UCSD-AML1 (cell line): Measurements from ENCODE around the gene ELANE.
"Not testable (repeated sequence)": the region's sequence is repeated elsewhere in the genome, so short reads cannot be mapped to it uniquely, and the experiment has no call there.

Experiments used
- DNase-seq: peaks from one replicate; lab custom pipeline; 2025; ENCODE audit not compliant: unreplicated experiment; lab: John Stamatoyannopoulos, UW

Gene ELANE

DNA sequence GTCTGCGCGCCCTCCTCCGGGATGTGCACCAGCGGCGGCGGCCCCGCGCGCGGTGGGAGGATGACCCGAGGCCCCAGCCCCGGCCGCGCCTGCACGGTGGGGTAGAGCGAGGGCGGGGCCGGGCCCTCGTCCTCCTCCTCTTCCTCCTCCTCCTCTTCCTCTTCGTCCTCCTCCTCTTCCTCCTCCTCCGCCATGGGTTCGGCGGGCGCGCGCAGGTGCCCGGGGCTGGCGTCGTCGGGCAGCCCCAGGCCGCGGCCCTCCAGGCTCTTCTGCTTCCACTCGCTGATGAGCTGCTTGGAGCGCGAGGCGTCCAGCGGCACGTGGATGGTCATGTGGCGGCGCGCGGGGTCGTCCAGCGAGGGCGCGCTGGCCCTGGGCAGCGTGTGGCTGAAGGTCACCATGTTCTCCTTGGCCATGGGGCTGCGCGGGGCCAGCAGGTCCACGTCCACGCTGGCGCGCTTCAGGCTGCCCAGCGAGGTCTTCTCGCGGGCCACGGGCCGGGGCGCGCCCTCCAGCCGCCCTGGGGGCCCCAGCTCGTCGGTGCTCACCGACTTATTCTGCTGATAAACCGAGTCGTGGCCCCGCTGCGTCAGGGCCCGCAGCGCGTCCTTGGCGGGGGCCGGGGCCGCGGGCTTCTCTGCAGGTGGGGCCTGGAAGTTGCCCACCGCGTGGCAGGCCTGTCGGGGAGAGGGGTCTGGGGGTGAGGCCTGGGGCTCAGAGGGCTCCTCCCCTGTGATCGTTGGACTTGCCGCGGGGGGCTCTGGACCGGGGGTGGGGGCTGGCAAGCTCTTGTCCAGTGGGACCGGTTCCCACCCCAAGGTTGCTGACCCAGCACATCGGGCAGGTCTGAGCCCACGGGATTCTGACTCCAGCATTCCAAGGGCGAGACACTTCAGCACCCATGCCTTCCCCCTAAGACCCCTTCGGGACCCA, 38.6 kb upstream of the ELANE start:
- DNase-seq, result no peak

DNA sequence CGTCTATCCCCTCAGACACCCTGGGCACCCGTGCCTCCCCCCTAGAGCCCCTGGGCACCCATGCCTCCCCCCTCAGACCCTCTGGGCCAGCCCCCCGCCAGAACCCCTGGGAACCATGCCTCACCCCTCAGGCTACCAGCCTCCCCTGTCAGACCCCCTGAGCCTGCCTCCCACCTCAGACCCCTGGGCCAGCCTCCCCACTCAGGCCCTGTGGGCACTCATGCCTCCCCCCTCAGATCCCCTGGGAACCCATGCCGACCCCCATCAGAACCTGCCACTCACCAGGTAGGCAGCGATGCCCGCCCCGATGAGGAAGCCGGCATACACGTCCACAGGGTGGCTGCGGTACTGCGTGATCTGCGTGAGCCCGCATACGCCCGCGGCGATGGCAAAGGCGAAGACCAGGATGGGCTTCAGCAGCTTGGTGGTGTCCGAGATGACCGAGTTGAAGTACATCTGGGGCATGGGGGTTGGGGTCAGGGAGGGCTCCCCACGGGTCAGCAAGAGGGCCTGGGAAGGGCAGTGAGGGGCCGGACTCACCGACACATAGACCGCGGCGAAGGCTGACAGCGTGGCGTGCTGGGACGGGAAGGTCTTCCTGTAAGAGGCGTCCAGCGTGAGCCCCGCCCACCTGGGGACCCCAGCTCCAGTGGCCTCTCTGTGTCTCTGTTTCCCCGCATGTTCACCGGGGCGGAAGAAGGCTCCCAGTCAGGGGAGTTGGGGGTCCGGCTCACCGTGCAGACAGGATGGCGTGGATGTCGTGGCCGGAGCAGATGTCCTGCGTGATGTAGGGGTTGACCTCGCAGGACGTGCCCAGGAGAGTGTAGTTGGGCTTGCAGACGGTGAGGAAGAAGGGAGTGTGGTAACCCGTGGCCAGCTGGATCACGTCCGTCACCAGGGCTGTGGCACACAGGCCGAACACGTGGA, 37.7 kb upstream of the ELANE start:
- no peak for DNase-seq

DNA sequence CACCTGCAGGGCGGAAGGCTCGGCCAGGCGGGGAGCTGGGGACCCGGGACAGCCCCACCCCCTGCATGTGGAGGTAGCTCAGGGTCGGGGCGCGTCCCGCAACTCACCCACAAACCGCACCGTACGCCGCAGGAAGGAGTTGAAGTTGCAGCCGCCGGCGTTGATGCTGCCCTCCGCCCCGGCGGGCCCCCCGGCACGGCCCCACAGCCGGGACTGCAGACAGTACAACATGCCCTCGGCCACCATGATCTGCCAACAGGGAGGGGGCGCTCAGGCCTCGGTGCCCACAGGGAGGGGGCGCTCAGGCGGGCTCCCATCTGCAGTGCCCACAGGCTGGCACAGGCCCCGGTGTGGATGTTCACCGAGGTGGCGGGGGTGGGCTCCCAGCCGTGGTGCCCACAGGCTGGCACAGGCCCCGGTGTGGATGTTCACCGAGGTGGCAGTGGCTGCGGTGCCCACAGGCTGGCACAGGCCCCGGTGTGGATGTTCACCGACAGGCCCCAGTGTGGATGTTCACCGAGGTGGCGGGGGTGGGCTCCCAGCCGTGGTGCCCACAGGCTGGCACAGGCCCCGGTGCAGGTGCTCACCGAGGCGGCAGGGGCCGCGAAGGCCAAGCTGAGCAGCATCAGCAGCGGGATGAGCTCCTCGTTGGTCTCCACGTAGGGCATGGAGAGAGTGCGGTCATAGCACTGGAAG, 36.9 kb upstream of the ELANE start:
- DNase-seq, result no peak

DNA sequence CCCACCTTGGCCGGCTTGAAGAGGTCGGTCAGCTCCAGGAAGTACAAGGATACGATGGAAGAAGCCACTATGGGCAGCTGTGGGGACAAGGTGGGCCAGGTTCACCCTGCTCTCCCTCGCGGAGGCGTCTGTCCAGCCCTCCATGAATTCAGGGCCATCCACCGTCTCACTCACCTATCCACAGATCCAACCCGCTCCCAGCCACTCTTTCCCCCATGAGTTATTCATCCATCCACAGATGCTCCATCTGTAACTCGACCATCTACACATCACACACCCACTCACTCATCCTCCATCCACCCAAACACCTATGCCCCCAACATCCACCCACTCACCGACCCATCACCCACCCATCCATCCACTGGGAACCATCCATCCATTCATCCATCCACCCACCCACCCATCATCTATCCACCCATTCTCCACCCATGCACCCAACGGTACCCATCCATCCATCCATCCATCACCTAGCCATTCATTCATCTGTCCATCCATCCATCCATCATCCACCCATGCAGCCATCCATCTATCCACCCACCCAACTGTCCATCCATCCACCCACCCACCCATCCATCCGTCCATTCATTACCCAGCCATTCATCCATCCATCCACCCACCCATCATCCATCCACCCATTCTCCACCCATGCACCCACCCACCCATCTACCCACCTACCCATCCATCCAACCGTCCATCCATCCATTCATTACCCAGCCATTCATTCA, 36.2 kb upstream of the ELANE start:
- DNase-seq, result no peak

DNA sequence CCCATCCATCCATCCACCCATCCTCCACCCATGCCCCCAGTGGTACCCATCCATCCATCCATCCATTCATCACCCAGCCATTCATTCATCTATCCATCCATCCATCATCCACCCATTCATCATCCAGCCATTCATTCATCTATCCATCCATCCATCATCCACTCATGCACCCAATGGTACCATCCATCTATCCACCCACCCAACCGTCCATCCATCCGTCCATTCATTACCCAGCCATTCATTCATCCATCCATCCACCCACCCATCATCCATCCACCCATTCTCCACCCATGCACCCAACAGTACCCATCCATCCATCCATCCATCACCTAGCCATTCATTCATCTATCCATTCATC, 35.6 kb upstream of the ELANE start:
- no peak for DNase-seq

DNA sequence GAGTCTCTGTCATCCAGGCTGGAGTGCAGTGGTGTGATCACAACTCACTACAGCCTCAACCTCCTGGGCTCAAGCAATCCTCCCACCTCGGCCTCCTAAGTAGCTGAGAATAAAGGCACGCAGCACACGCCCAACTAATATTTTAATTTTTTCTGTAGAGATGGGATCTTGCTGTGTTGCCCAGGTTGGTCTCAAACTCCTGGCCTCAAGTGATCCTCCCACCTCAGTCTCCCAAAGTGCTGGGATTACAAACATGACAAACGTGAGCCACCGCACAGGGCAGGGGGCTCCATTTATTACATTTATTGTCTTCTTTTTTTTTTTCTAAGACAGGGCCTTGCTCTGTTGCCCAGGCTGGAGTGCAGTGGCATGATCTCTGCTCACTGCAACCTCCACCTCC, 31.9 kb upstream of the ELANE start:
- not testable (repeated sequence) for DNase-seq

DNA sequence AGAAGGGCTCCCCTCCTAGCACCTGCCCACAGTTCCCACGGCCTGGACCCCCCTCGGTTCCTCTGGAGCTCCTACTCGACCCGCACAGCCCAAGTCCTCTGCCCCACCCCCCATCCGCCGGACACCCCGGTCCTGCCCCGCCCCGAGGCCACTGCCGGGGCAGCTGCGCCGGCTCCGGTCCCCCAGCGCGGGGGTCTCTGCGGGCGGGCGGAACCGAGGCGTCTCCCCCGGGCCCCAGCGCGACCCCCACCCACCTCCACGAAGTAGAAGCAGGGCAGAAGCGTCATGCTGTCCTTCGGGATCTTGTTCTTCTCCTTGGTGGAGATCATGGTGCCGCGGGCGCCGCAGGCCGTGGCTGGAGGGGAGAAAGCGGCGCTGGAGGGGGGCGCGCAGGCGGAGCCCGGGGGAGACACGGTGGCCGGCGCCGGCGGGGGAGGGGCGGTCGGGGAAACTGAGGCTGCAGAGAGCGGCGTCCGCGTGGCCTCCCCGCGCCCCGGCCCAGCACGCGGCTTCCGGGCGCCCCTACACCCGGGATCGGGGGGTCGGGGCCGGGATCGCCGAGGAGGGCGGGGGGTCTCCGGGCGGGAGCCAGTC, 30.8 kb upstream of the ELANE start:
- no peak for DNase-seq

DNA sequence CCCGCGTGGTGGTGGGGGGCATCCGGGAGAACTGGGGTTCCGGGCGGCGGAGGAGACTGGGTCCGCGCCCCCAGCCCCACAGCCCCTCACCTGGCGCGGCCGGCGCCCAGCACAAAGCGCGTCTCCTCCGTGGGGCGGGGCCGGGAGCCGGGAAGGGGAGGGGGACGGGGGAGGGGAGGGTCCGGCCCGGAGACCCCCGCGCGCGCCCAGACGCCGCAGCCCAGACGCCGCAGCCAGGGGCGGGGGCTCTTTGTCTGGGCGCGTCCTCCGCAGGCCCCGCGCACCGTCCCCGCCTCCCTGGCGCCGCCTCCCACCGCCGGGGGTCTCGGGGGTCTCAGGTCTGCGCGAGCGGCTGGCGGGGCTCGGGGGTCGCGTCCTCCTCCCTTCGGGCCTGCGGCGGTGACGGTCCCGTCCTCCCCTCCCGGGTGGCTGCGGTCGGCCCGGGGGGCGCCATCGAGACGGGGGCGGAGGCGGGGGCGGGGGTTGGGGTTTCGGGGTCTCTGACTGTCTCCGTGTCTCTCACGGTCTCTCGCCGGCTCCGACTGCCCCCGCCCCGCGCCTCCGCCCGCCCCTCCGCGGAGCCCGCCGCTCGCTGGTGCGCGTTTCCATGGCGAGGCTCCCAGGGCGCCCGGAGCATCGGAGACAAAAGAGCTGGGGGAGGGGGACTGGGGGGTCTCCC, 30.1 kb upstream of the ELANE start, which contains the start of gene PLPPR3:
Gene PLPPR3, minus strand, starts transcription at position 131 of the 679 bp plus-strand sequence. CDS start 396 bp downstream, outside the sequence.
- DNase-seq, result no peak

DNA sequence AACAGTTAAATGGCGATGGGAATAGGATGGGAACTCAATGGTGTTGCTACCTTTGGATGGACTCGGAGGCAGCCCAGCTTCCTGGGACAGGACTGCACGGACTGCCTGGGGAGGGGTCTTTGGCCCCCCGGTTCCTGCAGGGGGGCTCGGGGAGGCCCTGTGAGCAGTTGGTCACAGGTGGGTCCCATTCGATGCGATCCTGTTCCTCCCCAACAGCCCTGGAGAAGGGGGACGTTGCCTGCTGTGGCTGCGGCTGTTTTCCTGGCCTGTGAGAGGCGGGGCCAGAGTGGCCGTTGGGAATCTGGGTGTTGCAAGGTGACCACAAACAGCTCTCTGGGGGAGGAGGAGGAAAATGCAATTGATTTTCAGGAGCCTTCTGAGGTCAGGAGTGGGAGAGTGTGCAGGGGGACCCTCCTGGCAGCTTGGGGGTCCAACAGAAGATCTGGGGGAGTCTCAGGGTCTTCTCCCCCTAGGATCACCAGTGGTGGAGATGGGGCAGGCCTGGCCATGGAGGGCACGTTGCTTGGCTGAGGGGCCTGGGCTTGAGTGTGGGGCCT, 28.5 kb upstream of the ELANE start:
- peak; percentile 26 for DNase-seq

DNA sequence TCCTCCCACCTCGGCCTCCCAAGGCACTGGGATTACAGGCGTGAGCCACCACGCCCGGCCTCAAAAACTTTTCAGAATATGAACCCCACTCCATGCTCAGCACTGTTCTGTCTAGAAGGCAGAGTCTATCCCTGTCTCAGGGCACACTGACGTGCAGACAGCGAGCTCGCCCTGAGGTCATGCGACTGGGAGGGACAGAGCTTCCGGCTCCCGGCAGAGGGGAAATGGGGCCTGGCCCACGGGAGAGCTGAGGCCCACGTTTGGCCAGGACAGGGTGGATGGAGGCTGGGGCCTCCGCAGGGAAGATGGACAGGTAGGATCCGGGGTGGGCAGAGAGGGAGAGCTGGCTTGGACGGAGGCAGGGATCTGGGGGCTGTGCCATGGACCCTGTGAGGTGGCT, 27.2 kb upstream of the ELANE start:
- peak; percentile 26 for DNase-seq

DNA sequence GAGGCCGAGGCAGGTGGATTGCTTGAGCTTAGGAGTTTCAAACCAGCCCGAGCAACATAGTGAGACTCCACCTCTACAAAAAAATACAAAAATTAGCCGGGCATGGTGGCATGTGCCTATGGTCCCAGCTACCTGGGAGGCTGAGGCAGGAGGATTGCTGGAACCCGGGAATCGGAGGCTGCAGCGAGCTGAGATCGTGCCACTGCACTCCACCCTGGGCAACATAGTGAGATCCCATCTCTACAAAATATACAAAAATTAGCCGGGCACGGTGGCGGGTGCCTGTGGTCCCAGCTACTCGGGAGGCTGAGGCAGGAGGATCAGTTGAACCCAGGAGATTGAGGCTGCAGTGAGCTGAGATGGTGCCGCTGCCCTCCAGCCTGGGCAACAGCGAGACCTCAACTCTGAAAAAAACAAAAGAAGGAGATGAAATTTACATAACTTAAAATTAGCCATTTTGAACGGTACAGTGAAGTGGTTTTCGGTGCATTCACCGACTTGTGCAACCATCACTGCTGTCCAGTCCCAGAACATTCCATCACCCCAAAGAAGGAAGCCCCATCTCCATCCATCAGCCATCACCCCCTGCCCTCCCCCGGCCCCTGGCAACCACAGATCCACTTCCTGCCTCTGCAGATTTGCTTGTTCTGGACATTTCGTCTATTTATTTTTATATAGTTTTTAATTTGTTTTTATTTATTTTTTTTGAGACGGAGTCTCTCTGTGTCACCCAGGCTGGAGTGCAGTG, 26.0 kb upstream of the ELANE start:
- no peak for DNase-seq

DNA sequence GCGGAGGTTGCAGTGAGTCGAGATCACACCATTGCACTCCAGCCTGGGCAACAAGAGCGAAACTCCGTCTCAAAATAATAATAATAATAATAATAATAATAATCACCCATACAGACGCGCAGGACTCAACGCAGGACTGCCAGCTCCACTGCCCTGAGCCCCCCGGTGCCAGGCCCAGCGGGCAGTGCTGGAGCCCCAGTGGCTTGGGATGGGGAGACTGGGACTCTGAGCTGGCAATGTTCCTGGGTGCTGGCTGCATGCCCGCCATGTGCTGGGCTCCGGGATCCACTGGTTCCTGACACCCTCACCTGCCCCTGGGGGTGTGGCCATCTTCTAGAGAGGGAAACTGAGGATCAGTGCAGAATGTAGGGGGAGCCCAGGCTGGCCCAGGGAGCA, 24.8 kb upstream of the ELANE start:
- no peak for DNase-seq

DNA sequence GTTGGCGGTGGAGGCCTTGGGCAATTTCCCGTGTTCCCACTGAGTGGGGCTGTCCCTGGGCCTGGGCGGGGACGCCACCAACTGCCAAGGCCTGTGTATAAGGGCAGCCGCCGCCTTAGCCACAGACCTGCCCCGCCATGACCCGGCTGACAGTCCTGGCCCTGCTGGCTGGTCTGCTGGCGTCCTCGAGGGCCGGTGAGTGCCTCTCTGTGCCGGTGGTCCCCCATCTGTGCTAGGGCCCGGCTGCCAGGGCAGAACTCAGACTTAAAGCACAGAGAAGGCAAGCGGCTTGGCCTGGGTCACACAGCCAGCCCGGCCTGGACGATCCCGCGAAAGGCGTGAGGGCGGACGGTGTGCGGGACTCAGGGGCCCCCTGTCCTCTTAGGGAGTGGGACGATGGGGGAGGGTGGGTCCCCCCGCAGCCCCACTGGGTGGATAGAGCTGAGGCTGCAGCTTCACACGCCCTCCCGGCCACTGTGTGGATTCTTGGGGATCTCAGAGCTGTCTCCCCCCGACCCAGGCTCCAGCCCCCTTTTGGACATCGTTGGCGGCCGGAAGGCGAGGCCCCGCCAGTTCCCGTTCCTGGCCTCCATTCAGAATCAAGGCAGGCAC, 24.3 kb upstream of the ELANE start, which contains the start of gene AZU1:
Gene AZU1, plus strand, starts transcription at position 128 of the 612 bp plus-strand sequence. Its CDS starts 10 bp downstream, at position 138.
- DNase-seq, result no peak

DNA sequence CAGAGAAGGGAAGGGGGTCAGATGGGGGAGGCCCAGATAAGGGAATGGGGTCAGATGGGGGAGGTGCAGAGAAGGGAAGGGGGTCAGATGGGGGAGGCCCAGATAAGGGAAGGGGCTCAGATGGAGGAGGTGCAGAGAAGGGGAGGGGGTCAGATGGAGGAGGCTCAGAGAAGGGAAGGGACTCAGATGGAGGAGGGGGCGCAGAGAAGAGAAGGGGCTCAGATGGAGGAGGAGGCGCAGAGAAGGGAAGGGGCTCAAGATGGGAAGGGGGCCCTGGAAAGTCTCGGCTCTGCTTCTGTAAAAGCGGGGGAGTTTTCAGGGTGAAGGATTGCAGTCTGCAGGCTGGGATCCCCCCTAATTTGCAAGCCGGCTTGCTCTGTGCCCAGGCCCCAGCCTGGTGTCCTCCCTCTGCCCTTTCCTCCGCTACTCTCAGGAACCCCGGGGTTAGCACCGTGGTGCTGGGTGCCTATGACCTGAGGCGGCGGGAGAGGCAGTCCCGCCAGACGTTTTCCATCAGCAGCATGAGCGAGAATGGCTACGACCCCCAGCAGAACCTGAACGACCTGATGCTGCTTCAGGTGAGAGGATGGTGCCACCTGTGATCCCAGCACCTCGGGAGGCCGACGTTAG, 22.9 kb upstream of the ELANE start:
- no peak for DNase-seq

DNA sequence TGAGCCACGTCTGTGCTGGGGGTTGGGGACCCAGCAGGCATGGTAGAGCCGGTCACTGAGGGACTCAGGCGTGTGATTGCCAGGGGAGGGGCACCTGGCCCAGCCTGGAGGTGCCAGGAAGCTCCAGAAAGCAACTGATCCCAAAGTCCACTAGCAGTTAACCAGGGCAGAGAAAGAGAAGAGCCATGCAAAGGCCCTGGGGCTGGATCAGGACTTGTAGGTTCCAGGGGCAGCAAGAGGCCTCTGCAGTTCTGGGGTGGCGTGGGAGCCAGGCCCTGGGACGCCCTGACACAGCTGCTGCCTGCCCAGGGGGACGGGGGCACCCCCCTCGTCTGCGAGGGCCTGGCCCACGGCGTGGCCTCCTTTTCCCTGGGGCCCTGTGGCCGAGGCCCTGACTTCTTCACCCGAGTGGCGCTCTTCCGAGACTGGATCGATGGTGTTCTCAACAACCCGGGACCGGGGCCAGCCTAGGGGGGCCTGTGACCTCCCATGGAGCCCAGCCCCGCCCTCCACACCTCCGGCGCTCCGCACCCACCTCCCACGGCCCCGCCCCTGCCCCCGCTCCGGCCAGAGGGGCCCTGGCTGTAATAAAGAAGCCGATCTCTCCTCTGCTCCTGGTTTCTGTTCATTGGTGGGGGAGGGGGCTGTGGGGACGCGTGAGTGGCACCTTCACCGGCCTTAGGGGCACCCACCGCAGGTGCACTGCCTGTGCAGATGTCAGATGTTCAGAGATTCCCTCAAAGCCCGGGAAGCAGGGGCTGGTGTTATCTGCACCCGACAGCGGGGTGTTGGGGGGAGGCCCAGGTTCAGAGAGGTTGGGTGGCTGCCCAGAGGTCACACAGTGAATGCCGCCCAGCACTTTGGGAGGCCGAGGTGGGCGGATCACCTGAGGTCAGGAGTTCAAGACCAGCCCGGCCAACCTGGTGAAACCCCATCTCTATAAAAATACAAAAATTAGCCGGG, 20.4 kb upstream of the ELANE start:
- DNase-seq, result no peak

DNA sequence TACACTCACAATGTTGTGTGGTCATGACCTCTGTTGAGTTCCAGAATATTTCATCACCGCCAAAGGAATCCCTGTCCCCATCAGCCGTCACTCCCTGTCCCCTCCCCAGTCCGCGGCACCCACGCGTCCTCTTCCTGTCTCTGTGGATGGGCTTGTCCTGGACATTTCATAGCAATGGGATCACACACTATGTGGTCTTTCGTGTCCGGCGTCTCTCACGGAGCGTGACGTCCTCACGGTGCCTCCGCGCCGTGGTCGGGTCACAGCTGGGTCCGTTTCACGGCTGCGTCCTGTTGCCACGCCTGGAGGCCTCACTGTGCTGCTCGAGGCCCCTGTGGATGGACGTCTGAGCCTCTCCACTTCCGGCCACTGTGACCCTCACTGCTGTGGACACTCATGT, 17.9 kb upstream of the ELANE start:
- DNase-seq, result no peak
